ENCODE results near the gene ADAMTSL3.

ADAMTSL3 gene

DNA sequence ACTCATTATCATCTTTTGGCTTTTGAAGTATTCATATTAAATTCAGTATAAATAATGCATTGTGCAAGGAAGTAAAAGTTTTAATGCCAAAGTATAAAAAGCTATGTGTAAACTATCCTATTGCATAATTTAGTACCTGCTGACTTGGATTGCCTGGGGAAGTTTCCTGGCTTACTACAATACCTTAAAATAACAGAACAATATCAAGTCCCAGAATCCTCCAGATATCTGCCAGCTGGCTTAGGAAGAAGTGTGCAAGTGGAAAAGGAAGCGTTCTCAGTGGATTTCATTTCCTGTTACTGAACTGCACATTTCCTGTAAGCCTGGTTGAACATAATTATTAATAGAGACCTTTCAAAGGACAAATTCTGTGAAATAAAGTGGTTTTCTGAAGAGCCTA, 236.7 kb downstream of the ADAMTSL3 start:
- no peak for DNase-seq

DNA sequence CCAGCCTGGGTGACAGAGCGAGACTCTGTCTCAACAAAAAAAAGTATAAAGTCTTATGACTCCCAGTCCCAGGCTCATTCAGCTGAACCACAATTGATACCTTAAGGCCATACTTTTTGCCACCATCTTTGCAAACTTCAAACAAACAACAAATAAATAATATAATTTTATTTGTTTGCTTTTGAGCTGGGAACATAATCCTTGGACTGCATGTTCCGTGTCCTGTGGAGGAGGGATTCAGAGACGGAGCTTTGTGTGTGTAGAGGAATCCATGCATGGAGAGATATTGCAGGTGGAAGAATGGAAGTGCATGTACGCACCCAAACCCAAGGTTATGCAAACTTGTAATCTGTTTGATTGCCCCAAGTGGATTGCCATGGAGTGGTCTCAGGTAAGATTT, 238.6 kb downstream of the ADAMTSL3 start:
- DNase-seq = no peak

DNA sequence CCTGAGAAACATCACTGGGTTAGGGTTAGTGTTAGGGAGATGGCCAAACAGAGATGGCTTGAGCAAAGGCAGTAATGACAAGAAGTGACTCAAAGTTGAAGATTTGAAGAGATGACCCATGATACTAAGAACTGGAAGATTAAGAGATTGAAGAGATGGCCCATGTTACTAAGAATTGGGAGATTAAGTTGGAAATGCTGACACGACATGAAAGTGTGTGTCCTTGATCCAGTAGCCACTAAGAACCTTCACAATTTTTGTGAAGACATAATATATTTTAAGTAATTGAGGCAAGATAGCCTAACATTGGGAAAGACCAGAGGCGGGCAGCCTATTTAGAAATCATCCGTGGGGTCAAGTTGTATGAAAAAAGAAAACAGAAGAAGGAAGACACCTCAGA, 239.4 kb downstream of the ADAMTSL3 start:
- DNase-seq = no peak

DNA sequence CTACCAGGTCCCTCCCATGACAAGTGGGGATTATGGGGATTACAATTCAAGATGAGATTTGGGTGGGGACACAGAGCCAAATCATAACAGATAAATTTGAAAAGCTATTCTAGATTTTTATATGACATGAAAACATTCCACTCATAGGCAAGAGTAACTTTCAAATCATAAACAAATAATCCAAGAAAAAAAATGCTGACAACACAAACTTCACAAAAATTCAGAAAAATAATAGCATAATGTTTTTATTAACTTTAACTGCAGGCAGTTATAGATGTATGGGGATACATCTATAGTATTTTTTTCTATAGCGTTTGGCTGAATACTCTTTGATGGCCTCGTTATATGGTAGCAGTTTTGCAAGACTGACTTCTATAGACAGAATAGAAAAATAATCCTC, 243.1 kb downstream of the ADAMTSL3 start:
- no peak for DNase-seq

DNA sequence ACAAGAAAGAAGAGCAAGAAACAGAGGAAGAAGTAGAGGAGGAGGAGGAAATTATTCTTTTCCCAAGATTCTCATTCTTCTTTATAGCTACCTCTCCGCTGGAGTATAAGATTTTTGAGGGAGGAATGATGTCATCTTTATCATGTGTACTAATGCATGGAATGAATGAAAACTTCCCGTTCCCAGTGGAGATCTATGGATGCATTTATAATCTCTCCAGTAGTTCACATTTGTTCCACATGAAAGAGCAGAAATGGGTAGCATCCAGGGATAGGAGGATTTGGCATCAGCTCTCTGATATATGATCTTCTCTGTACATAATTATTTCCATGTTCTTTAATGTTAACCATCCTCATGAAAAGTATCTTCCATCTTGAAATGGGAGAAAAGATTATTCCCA, 244.4 kb downstream of the ADAMTSL3 start:
- no peak for DNase-seq

DNA sequence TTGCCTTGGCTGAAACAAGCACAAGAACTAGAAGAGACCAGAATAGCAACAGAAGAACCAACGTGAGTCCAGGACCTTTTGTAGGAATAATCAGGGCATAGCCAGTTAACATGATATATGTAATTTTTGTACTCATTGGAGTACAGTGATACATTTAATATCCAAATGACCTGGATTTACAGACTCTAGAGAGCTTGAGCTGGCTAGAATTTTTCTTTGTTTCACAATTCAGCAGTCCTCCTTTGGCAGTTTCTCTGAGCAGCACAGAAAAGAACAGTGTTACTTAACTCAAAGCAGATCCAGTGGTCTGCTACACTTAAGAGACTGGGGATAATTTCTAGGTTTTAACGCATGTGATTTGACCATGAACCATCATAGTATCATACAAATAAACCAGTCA, 245.7 kb downstream of the ADAMTSL3 start:
- no peak for DNase-seq

DNA sequence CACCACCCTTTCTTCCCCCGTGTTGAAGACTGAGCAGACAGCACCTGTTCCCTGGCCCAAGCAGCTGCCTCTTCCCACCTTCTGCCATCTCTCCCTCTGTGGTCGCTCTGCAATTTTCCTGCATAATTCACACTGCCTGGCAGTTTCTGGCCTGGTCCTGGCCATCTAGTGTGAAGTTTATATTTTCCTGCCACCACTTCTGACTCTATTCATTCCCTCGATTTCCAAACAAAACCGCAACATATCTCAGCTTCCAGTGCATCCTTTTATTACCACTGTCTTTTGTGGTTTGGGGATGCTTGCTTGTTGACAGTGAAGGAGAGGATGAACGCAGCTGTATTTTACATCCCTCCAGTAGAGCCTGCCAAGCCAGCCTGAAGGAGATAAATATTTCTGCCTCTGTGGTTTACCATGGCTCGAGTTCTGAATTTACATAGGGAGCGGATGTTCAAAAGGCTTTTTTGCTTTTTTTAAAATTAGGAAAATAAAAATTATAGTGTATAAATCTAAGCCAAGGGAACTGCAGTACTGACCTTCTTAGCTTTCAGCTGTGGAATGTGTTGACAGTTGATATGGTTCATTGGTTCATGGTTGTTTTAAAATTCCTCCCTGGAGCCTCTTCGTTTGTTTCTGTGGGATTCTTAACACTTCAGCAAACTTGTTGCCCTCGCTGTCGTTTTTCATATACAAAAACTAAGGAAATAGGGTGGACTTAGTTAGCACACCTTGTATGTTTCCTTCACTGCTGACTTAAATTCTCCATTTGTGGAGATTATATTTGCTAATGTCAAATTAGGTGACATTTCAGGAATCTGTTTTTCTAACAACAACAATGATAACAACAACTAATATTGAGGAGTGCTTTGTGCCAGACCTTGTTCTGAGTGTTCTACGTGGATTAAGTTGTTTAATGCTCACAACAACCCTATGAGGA, 250.5 kb downstream of the ADAMTSL3 start:
- no peak for DNase-seq

DNA sequence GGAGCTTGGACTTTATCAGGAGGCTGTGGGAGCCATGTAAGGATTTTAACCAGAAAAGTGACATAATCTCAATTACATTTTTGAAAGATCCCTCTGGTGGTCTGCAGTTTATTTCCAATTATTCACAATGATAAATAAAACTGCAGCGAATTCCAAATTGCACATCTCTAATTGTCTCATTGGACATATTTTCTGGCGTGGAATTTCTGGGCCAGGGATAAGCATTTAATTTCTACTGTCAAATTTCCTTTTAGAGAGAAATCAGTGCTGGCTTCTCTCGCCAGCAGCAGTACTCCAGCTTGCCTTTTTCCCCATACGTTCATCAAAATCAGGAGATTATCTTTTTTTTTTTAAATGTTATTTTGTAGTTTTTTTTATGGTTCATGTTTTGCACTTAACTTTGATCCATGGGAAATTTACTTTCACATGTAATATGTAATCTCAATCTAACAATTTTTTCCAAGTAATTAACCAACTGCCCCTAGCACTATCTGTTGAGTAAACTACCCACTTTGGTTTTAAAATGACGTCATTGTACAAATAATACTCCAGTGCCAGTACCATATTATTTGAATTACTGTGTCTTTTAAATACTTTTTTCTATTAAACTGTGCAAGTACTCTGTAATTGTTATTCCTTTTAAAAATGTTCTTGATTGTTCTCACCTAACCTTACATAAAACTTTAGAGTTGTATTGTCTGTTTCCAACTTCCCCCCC, 251.8 kb downstream of the ADAMTSL3 start:
- no peak for DNase-seq

DNA sequence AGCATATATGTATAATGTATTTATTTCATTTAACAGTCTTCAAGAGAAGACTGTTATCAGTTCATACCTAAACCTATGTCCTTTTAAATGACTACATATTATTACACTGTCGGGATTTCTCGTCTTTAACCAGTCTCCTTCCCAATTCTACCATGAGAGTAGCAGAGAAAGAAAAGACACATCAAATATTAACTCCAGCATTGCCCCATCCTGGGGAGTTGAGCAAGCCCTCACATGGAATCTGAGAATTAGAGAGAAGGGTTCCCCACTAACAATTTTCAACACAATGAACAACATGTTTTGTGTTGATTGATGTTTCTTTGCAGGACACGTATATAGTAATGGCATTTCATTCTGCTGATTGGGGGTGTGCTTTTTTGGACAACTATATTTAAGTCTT, 257.4 kb downstream of the ADAMTSL3 start:
- DNase-seq = no peak

DNA sequence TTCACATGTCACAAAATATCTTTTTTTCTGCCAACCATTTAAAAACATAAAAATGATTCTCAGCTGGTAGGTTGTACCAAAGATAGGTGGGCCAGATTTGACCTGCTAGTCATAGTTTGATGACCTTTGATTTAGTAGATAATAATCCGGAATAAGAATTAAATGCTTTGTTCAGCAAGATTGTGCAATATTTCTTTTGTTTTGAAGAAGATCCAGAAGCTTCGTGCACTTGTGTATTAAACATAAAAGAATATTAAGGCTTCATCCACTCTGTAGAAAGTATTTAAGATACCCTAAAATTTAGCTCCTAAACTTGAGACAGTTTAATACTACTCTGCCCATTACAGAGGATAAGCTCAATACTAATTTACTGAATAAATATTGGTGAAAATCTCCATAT, 258.4 kb downstream of the ADAMTSL3 start:
- no peak for DNase-seq

DNA sequence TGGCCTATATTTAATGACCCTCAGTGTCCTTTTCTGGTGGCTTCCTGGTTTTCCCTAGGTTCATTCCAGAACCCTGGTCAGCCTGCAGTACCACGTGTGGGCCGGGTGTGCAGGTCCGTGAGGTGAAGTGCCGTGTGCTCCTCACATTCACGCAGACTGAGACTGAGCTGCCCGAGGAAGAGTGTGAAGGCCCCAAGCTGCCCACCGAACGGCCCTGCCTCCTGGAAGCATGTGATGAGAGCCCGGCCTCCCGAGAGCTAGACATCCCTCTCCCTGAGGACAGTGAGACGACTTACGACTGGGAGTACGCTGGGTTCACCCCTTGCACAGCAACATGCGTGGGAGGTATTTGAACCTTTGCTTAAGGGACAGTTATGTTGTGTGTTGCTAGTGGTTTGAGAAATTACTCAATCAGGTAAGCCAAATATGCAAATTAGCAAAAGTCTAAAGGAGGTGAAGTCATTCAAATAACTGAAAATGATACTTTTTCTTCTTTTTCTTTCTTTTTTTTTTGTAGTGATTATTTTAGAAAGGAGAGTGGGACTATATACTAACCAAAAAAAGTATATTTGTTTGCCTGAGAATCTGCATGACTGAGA, 259.2 kb downstream of the ADAMTSL3 start:
- DNase-seq = no peak

DNA sequence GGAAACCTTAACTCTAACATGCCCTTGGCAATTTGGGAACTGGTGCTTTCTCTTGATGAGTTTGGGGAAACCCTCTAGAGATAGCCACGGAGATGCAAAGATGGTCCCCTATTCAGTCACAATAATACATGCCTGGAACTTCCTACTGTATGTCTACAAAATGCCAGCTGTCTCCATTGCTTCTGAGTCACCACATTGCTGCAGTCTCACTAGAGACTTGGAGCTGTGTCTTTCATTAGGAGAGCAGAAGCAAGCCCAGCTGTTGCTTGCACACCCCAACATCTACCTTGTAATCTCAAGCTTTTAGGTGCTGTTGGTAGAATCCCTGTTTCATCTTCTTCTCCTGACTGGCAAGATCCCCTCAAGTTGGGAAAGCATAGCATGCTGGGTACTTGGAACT, 261.0 kb downstream of the ADAMTSL3 start:
- DNase-seq = no peak

DNA sequence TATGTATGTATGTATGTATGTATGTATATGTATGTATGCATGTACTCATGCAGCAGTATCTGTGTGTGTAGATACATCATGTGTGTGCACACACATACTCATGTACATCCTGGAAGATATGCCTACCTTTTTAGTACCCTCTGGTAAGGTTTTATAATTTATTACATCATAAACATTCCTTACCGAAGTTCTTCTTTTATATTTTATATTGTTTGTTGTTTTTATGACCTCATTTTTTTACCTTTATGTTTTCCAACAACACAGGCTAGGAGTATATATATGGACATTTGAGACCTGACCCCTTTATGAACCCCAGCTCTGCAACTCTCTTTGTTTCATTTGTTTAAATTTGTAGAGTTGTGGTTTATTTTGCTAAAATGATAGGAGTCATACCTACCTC, 263.5 kb downstream of the ADAMTSL3 start:
- no peak for DNase-seq

DNA sequence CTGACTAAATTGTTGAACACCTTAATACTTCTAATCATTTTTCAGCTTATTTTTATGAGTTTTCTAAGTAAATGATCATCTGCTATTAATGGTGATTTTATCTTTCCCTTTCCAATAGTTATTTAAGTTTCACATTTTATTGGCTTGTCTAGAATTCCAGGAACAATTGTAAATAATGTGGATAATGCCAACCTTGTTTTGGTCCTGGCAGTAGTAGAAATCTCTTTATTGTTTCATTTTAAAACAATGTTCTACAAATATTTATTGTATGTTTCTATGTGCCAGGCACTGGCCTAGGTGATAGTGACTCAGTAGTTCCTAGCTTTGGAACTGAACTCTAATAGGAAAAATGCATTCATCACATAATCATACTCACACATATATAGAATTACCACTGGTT, 264.1 kb downstream of the ADAMTSL3 start:
- DNase-seq = no peak

DNA sequence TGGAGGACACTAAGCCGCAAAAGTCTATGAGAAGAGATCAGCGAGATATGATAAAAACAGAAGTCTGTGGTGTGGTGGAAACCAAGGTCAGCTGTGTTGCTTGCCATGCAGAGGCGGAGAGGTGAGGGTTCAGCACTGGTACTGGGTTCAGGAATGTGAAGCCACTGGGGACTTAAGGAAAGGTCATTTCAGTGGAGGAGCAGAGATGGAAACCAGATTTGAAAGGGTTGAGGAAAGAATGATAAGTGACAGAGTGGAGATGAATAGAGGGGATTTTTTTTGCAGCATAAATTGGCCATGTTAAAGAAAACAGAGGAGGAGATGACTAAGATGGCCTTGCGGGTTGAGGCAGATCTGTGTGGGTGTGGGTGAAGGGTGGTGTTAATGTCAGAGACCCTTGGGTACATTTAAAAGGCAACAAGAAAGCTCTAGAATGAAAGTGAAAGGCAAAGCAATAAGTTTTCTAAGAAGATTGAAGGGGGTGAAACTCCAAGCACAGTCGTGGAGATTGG, 265.5 kb downstream of the ADAMTSL3 start:
- no peak for DNase-seq

DNA sequence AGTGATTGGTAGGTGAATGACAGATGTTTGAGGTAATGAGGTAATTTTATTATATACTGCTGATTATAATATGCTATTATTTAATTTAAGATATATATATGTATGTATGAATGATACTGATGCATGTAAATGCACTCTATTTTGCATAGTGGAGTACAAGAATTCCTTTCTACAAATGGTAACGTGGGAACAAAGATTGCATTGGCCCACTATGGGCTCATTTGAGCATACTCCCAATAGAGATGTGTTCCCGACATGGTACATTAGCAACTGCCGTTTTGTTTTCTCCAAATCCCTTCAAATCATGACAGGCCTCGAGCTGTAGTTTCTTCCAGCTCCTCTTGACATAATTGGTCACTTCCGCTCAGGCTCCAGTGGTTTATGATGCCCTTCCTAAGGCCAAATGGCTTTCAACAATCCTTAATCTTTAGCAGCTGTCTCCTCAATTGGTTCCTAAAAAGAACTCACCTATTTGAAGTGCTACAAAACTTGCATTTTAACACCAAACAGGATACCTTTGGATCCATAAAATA, 266.1 kb downstream of the ADAMTSL3 start:
- DNase-seq = peak; percentile 81

DNA sequence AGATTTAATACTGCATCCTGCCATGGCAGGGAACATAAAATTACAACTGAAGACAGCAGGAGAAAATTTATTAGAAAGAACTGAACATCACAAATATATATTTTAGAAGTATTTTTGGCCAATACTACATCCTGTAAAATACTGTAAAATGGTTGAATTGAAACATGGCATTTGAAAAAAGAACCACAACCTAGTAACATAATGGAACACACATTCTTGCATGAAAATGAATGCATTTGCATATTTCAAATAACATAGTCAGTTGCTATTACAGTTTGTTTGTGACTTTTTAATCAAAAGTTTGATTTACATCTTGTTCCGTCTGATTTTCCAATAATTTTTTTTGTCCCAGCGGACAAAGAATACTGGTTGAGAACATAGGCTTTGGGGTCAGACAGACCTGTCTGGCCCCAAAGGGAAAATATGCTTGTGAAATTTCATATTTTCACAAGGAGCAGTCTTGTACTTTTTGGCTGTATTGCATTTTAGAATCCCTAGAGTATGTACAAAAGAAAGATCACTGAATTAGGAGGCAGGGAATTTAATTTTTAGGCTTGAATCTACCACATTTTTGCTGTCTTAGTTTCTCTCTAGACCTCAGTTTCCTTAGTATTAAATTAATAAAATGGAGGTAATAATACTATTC, 268.8 kb downstream of the ADAMTSL3 start:
- DNase-seq = no peak

DNA sequence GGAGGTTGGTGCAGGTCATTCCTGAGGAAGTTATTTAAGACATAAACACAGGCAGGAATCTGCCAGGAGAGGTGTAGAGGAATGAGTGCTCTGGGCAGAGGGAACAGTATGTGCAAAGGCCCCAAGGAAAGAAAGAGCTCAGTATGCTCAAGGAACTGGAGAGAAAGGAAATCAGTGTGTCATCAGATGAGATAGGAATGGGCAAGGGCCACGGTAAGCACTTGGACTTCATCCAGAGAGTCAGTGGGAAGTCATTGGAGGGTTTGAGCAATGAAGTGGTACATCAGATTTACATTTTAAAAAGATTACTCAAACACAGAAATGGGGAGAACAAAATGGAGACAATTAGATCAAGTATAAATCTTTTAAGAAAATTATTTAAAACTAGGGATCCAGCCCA, 272.2 kb downstream of the ADAMTSL3 start:
- DNase-seq = no peak

DNA sequence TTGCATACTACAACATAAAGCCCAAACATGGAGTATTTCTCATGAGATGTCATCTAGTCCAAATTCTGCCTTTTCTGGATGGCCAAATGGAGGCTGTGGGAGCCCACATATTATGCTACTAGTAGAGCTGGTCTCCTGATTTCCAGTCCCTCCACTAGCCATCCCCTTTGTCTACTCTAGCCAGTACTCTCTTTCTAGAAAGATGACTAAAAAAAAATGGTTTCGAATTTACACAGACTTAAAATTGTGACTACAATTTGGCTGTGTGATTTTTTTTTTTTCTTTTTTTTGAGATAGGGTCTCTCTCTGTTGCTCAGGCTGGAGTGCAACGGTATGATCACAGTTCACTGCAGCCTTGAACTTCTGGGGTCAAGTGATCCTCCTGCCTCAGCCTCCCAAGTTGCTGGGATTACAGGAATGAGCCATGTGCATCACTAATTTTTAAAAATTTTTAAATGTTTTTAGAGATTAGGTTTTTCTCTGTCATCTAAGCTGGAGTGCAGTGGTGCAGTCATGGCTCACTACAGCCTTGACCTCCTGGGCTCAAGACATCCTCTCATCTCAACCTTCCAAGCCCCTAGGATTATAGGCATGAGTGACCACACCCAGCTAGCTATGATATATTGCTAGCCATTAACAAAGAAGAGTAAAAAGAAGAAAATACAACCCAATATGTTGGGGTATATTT, 273.9 kb downstream of the ADAMTSL3 start:
- no peak for DNase-seq

DNA sequence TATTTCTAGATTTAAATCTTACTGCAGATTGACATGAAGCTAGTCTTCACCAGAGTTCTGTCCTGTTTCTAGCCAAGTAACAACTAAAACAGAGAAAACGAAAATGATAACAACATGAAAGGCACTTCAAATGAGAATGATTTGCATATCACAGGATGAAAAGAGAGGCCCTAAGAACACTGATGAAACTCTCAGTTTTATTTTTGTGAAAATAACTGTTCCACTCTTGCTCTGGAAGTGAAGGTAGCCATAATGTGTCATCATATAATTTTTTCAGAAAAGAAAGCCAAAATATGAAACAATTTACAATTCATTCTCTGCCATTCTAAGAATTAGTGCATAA, 274.4 kb downstream of the ADAMTSL3 start:
- DNase-seq = no peak

DNA sequence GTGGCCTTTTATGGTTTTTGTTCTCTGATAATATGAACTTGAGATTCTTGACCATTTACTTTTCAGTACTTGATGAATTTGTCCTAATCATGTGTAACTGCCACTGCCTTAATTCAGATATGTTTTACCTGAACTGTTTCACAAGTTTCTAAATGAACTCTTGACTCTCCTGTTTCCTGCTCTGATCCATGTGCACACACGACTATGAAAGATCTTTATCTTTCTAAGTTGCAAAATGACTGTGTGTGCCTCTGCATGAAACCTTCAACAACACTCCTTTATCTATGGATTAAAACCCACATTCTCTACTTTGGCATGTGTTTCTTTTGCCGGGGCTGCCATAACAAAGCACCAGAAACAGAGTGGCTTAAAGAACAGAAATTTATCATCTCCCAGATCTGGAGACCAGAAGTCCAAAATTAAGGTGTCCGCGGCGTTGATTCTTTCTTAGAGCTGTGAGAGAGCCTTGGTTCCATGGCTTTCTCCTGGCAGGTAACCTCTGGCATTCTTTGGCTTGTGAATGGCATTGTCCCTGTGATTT, 275.0 kb downstream of the ADAMTSL3 start:
- DNase-seq = no peak

DNA sequence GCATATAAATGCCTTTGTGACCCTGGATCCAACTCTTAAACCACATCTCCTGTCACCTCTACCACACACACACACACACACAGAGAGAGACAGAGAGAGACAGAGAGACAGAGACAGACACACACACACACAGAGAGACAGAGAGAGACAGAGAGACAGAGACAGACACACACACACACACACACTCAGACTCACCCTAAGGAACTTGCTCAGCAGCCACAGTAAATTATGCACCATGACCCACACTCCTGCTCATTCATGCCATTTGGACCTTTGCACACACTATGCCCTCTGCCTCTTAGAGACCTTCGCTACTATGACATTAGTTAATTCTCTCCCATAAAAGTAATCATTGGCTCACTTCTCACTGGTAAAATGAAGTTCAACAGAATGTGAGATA, 275.7 kb downstream of the ADAMTSL3 start:
- no peak for DNase-seq
